Activated B cell treated with CpG ODN at 0.5 μM for 24 hours (primary cell): ENCODE data around the gene TFDP2. TPM values are rescaled to one million over a fixed set of nuclear protein-coding genes. Genes with fewer than 3 reads are reported as not detected.
"Not testable (repeated sequence)": the region's sequence is repeated elsewhere in the genome, so short reads cannot be mapped to it uniquely, and the experiment has no call there.

Source experiments
- ATAC-seq: fragments of 200-7000 bp; cut with Tn5 transposase; one replicate; pipeline ENCODE4 v1.10.0; 2021; ENCODE audit warnings: low read depth, mild to moderate bottlenecking, moderate library complexity
- CTCF ChIA-PET: fragments of 350-600 bp; sonication (Branson Sonifier 250); formaldehyde crosslinking; loops from one replicate; lab custom pipeline; 2021; ENCODE audit warnings: antibody characterized with exemption; lab: Charles Lee
- POLR2A ChIA-PET: fragments of 350-600 bp; sonication (Branson Sonifier 250); formaldehyde crosslinking; loops from one replicate; lab custom pipeline; 2021; ENCODE audit warnings: antibody characterized with exemption; lab: Charles Lee
- DNase-seq: peaks from one replicate; pipeline ENCODE4 v3.0.0; 2022
- H3K27ac Mint-ChIP-seq: one replicate; pipeline ENCODE4 v1.8.0; 2020; ENCODE audit warnings: mixed read lengths
- H3K27me3 Mint-ChIP-seq: one replicate; pipeline ENCODE4 v1.8.0; 2021; ENCODE audit warnings: mixed read lengths
- H3K36me3 Mint-ChIP-seq: one replicate; pipeline ENCODE4 v1.8.0; 2021; ENCODE audit warnings: low read depth, mixed read lengths
- H3K4me1 Mint-ChIP-seq: one replicate; pipeline ENCODE4 v1.8.0; 2021; ENCODE audit warnings: mixed read lengths
- H3K4me3 Mint-ChIP-seq: one replicate; pipeline ENCODE4 v1.8.0; 2020; ENCODE audit warnings: mild to moderate bottlenecking, mixed read lengths
- H3K9me3 Mint-ChIP-seq: one replicate; pipeline ENCODE4 v1.8.0; 2020; ENCODE audit warnings: mixed read lengths
- CTCF ChIP-seq: fragments of 200-600 bp; IDR thresholded peaks from one replicate; pipeline ENCODE4 v1.8.0; 2022; ENCODE audit warnings: antibody characterized with exemption, mild to moderate bottlenecking
- intact Hi-C: fragments of 100-400 bp; cut with micrococcal nuclease; formaldehyde crosslinking; loops from one replicate; pipeline ENCODE4 v1.15.1; 2024
- total RNA-seq: library from RNA; stranded (reverse); gene quantifications from 2 replicates; pipeline ENCODE4 v1.2.3, GENCODE V29; 2022

TFDP2 gene
- total RNA-seq, 1 donor from 2014 or later: 23.1 TPM

DNA sequence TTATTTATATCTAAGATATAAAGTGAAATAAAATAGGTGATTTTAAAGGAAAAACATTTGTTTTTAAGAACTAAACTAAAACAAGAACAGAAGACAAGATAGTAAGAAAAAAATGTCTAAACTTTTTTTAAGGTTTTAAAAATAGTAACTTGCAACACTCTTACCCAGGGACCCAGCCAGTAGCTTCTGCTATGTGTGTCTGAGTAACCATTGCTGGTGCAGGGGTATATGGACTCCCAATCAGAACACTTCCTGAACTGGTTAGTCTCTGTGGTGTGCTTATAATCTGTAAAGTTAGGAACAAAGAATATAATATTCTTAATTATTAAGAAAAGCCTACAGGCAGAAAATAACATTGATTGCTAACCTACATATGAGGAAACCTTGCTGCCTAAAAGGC lies 154.5 kb downstream of the TFDP2 start:
- ATAC-seq (no peak), DNase-seq (no peak)
- H3K27ac Mint-ChIP-seq: no peak overlapping the region
- POLR2A ChIA-PET: no interaction called here
- peaks cover 11% of the 10 kb centered on the region for H3K36me3 Mint-ChIP-seq
- no peak for TF ChIP-seq CTCF
- no peaks in the 10 kb centered on the region for H3K27me3 Mint-ChIP-seq
- no peak overlapping the region for H3K4me3 Mint-ChIP-seq
- CTCF ChIA-PET: no interaction called here
- intact Hi-C loops: no loop called here
- H3K9me3 Mint-ChIP-seq: no peaks in the 10 kb centered on the region
- peaks cover 11% of the 10 kb centered on the region for H3K4me1 Mint-ChIP-seq

- Mint-ChIP-seq H3K27me3 (no peaks in the 10 kb centered on the region), H3K9me3 (no peaks in the 10 kb centered on the region), H3K4me1 (peaks cover 11% of the 10 kb centered on the region), H3K4me3 (no peak overlapping the region), H3K36me3 (peaks cover 14% of the 10 kb centered on the region), H3K27ac (no peak overlapping the region)
- ChIA-PET POLR2A (no interaction called here), CTCF (no interaction called here)
- DNase-seq (no peak), ATAC-seq (no peak)
- no peak for TF ChIP-seq CTCF
- intact Hi-C loops: no loop called here
Observed at GRCh38 chr3:141992512-141992911, 156.8 kb downstream of the TFDP2 start.

DNA sequence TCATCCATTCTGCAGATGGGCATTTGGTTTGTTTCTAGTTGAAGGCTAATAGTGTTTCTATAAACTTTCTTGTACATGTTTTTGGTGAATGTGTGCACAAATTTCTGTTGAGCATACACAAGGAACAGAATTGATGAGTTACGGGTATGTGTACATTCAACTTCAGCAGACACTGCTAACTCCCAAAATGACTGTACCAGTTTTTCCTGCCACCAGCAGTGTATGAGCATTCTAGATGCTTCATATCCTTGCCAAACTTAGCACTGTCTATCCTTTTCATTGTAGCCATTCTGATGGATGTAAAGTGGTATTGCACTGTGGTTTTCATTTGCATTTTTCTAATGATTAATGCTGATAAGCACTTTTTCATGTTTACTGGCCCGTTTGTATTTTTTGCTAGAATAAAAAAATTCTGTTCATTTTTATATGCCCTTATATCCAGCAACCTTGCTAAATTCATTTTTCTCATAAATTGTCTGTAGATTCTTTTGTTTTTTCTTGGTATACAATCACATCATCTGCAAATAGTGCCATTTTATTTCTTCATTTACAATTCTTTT lies 162.7 kb downstream of the TFDP2 start:
- TF ChIP-seq CTCF: no peak
- POLR2A ChIA-PET: no interaction called here
- Mint-ChIP-seq H3K36me3 (peaks cover 3% of the 10 kb centered on the region), H3K4me1 (peaks cover under 1% of the 10 kb centered on the region), H3K27me3 (no peaks in the 10 kb centered on the region), H3K27ac (no peak overlapping the region), H3K4me3 (no peak overlapping the region), H3K9me3 (no peaks in the 10 kb centered on the region)
- intact Hi-C loops: no loop called here
- no peak for DNase-seq
- CTCF ChIA-PET: no interaction called here
- no peak for ATAC-seq

GRCh38 chr3:141981084-141981483 lies 168.3 kb downstream of the TFDP2 start:
- Mint-ChIP-seq H3K4me3 (no peak overlapping the region), H3K4me1 (no peaks in the 10 kb centered on the region), H3K9me3 (no peaks in the 10 kb centered on the region), H3K27ac (no peak overlapping the region), H3K36me3 (peaks cover 13% of the 10 kb centered on the region), H3K27me3 (no peaks in the 10 kb centered on the region)
- intact Hi-C loops: no loop called here
- TF ChIP-seq CTCF: no peak
- ATAC-seq (no peak), DNase-seq (no peak)
- CTCF ChIA-PET: interaction anchor here (1.4 kb wide), 1 partner anchor 16 kb away, joined by 4 read pairs; no protein-coding TSS in a partner anchor
- POLR2A ChIA-PET: no interaction called here

DNA sequence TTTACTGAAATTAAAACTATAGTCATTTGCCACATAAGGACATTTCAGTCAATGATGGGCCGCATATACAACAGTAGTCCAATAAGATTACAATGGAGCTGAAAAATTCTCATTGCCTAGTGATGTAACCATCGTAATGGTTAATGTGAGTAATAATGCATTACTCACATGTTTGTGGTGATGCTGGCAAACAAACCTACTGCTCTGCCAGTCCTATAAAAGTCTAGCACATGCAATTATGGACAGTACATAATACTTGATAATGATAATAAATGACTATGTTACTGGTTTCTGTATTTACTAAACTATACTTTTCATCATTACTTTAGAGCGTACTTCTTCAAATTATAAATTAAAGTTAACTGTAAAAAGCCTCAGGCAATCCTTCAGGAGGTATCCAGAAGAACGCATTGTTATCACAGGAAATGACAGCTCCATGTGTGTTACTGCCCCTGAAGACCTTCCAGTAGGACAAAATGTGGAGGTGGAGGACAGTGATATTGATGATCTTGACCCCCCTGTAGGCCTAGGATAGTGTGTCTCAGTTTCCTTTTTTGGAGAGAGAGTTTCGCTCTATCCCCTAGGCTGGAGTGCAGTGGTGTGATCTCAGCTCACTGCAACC lies 170.2 kb downstream of the TFDP2 start:
- TF ChIP-seq CTCF: no peak
- H3K4me3 Mint-ChIP-seq: no peak overlapping the region

GRCh38 chr3:141974777-141975176 lies 174.6 kb downstream of the TFDP2 start:
- peaks cover 31% of the 10 kb centered on the region for H3K36me3 Mint-ChIP-seq
- H3K27me3 Mint-ChIP-seq, H3K9me3 Mint-ChIP-seq, CTCF ChIA-PET, DNase-seq, H3K27ac Mint-ChIP-seq, H3K4me1 Mint-ChIP-seq, POLR2A ChIA-PET, ATAC-seq, H3K4me3 Mint-ChIP-seq: not testable (repeated sequence)
- intact Hi-C loops: loop anchor here (5.0 kb wide), 1 partner anchor 253 kb away; the partner anchor contains the start of gene GK5

More for the DNA sequence above, 170.2 kb downstream of the TFDP2 start:
- no peaks in the 10 kb centered on the region for H3K9me3 Mint-ChIP-seq
- no peak for ATAC-seq
- CTCF ChIA-PET: no interaction called here
- H3K4me1 Mint-ChIP-seq: no peaks in the 10 kb centered on the region
- peaks cover 17% of the 10 kb centered on the region for H3K36me3 Mint-ChIP-seq
- POLR2A ChIA-PET: no interaction called here
- H3K27ac Mint-ChIP-seq: no peak overlapping the region
- intact Hi-C loops: no loop called here
- no peaks in the 10 kb centered on the region for H3K27me3 Mint-ChIP-seq
- DNase-seq: no peak
